Calu3 (cell line): ENCODE measurements around the gene AKAP13. TPM values are rescaled to one million over a fixed set of nuclear protein-coding genes. Genes with fewer than 3 reads are reported as not detected.

ENCODE experiments used
- BruUV-seq: library from RNA; stranded (reverse); fragments of 400-500 nt; replicated peaks from 2 replicates; lab custom pipeline; 2021; lab: Mats Ljungman, UMichigan
- CTCF ChIA-PET: fragments of 300-600 bp; sonication (Branson Sonifier 250); formaldehyde crosslinking; loops from one replicate; lab custom pipeline; 2022; ENCODE audit warnings: antibody characterized with exemption; lab: Charles Lee
- DNase-seq: peaks from one replicate; pipeline ENCODE4 v3.0.0; 2022
- H3K27ac Mint-ChIP-seq: one replicate; pipeline ENCODE4 v1.8.0; 2022; ENCODE audit warnings: mixed read lengths; ENCODE audit not compliant: unreplicated experiment
- H3K27me3 Mint-ChIP-seq: one replicate; pipeline ENCODE4 v1.8.0; 2022; ENCODE audit warnings: mixed read lengths; ENCODE audit not compliant: unreplicated experiment
- H3K36me3 Mint-ChIP-seq: one replicate; pipeline ENCODE4 v1.8.0; 2022; ENCODE audit warnings: mild to moderate bottlenecking, moderate library complexity, mixed read lengths; ENCODE audit not compliant: insufficient read depth, unreplicated experiment
- H3K4me1 Mint-ChIP-seq: one replicate; pipeline ENCODE4 v1.8.0; 2022; ENCODE audit warnings: mild to moderate bottlenecking, low read depth, mixed read lengths; ENCODE audit not compliant: unreplicated experiment
- H3K4me3 Mint-ChIP-seq: one replicate; pipeline ENCODE4 v1.8.0; 2022; ENCODE audit warnings: mild to moderate bottlenecking, low read depth, moderate library complexity, mixed read lengths; ENCODE audit not compliant: unreplicated experiment
- H3K9me3 Mint-ChIP-seq: one replicate; pipeline ENCODE4 v1.8.0; 2022; ENCODE audit warnings: low read depth, mixed read lengths; ENCODE audit not compliant: unreplicated experiment
- intact Hi-C: fragments of 100-400 bp; cut with micrococcal nuclease; formaldehyde crosslinking; loops from one replicate; pipeline ENCODE4 v1.10.0; 2022; ENCODE audit not compliant: unreplicated experiment
- total RNA-seq: library from RNA; stranded (reverse); gene quantifications from 2 replicates; pipeline ENCODE4 v1.2.3, GENCODE V29; 2022
- TF ChIP-seq, protein P1 (sequence below): fragments of 200-600 bp; IDR thresholded peaks from one replicate; pipeline ENCODE4 v1.8.0; 2022; ENCODE audit warnings: antibody characterized with exemption; ENCODE audit not compliant: unreplicated experiment

Gene AKAP13
- total RNA-seq, 1 experiment from 2014 or later, result 145 TPM

DNA sequence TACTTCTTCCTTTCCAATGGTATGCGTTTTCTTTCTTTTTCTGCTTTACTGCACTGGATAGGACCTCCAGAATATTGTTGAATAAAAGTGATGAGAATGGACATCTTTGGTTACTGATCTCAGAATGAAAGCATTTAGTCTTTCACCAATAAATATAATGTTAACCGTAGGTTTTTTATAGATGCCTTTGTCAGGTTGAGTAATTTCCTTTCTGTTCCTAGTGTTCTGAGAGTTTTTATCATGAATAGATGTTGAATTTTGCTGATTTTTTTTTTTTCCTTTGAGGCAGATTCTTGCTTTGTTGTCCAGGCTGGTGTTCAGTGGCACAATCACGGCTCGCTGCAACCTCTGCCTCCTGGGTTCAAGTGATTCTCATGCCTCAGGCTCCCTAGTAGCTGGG, 255.9 kb downstream of the AKAP13 start:
- TF ChIP-seq, protein P1, sequence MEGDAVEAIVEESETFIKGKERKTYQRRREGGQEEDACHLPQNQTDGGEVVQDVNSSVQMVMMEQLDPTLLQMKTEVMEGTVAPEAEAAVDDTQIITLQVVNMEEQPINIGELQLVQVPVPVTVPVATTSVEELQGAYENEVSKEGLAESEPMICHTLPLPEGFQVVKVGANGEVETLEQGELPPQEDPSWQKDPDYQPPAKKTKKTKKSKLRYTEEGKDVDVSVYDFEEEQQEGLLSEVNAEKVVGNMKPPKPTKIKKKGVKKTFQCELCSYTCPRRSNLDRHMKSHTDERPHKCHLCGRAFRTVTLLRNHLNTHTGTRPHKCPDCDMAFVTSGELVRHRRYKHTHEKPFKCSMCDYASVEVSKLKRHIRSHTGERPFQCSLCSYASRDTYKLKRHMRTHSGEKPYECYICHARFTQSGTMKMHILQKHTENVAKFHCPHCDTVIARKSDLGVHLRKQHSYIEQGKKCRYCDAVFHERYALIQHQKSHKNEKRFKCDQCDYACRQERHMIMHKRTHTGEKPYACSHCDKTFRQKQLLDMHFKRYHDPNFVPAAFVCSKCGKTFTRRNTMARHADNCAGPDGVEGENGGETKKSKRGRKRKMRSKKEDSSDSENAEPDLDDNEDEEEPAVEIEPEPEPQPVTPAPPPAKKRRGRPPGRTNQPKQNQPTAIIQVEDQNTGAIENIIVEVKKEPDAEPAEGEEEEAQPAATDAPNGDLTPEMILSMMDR, result no peak
- intact Hi-C loops, result no loop called here
- no TSS peak for BruUV-seq
- Mint-ChIP-seq H3K4me1 (no peaks in the 10 kb centered on the region), H3K27ac (no peak overlapping the region), H3K27me3 (no peaks in the 10 kb centered on the region), H3K9me3 (no peaks in the 10 kb centered on the region), H3K4me3 (no peak overlapping the region), H3K36me3 (peaks cover 9% of the 10 kb centered on the region)
- no peak for DNase-seq
- CTCF ChIA-PET, result no interaction called here

DNA sequence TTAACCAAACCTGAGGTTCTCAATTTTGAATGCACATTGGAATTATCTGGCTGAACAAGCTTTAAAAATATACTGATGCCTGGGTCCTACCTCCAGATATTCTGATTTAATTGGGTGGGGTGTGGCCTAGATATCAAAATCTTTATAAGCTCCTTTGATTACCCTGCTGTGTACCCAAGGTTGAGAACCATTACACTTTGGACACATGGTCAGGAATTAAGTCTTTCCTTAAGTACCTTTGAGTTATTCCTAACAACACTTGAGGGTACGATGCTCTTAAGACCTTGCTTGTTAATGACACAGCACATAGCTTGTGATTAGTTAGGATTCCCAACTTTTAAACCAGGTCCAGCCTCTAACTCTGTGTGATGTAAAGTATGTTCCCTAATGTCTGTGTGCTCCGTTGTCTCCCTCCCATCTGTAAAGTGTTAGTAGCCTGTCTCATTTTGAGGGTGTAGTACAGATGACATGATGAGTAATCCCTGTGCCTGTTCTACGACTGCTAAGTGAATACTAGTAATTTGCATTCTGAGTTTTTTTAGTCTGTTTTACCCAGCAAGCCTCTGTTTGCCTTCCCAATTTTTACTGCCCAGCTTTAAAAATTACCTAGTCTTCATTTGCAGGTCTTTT, 259.5 kb downstream of the AKAP13 start:
- Mint-ChIP-seq H3K9me3 (no peaks in the 10 kb centered on the region), H3K36me3 (peaks cover 32% of the 10 kb centered on the region), H3K27ac (no peak overlapping the region), H3K4me1 (no peaks in the 10 kb centered on the region), H3K27me3 (no peaks in the 10 kb centered on the region), H3K4me3 (no peak overlapping the region)
- intact Hi-C loops, result no loop called here
- no TSS peak for BruUV-seq
- no peak for DNase-seq
- CTCF ChIA-PET, result no interaction called here
- TF ChIP-seq, protein P1, result no peak

DNA sequence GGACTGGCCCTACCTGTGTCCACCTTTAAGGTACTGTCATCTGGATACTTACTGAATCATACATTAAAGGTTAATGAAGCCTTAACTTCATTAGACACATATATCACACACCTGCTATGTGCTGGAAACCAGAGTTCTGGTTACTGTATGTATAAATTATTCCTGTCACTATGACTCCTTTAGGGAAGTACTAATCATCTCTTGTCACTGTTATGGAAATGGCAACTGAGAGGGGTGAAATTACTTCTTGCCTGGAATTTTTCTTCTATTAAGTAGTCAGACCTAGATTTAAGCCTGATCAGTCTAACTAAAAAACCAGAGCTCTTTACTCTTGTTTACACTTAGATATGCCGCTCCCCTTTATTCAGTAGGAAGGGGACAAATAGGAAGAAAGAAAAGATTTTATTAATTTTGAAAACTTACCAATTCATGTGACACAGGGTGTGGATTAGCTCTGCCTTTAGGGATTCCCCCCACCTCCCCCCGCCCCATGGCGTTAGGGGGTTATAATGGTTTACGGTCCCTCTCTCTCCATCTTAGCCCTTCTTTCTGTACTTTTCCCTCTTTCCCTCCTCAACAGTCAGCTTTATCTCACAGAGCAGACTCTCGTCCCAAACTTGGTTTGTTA, 261.8 kb downstream of the AKAP13 start:
- Mint-ChIP-seq H3K36me3 (peaks cover 35% of the 10 kb centered on the region), H3K4me3 (no peak overlapping the region), H3K9me3 (no peaks in the 10 kb centered on the region), H3K4me1 (no peaks in the 10 kb centered on the region), H3K27ac (no peak overlapping the region), H3K27me3 (no peaks in the 10 kb centered on the region)
- TF ChIP-seq, protein P1, result no peak
- CTCF ChIA-PET, result interaction anchor here (0.6 to 0.8 kb wide), 3 partner anchors 42 to 77 kb away, joined by 3 to 4 read pairs (median 3); no protein-coding TSS in a partner anchor
- no peak for DNase-seq
- intact Hi-C loops, result no loop called here
- no TSS peak for BruUV-seq

DNA sequence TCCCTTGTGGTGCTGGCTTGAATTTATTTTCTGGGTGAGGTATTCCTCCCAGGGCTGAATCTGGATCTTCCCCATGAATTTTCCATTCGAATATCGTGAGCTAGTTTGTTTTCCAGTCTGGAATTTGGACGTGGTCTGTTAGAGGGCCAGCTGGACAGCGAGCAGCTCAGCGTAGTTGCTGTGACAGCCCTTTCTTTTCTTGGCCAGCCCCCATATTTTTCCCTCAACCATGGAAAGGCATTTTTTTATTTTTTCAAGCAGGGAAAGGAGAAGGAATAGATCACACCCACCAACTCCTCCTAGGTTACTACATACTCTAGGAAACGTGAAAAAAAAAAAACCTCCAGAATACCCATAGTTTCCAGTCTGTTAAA, 262.3 kb downstream of the AKAP13 start:
- no peak overlapping the region for H3K4me3 Mint-ChIP-seq
- intact Hi-C loops, result no loop called here
- TF ChIP-seq, protein P1, result no peak
- peaks cover 35% of the 10 kb centered on the region for H3K36me3 Mint-ChIP-seq
- no peaks in the 10 kb centered on the region for H3K4me1 Mint-ChIP-seq
- no TSS peak for BruUV-seq
- CTCF ChIA-PET, result interaction anchor here (0.5 to 0.8 kb wide), 4 partner anchors 9 to 78 kb away, joined by 3 to 5 read pairs (median 4); no protein-coding TSS in a partner anchor
- H3K27me3 Mint-ChIP-seq, result no peaks in the 10 kb centered on the region
- no peak overlapping the region for H3K27ac Mint-ChIP-seq
- no peak for DNase-seq
- H3K9me3 Mint-ChIP-seq, result no peaks in the 10 kb centered on the region
